ENCODE data around the gene PDE6C.

GRCh38 chr10:93707623-93708022 lies 95.3 kb downstream of the PDE6C start:
- TF ChIP-seq EZH2 (IDR thresholded peaks at IDR 0.05): no peak
- TF ChIP-seq POLR2AphosphoS5 (IDR thresholded peaks at IDR 0.05; ENCODE audit: borderline replicate concordance, low read depth, low read length): no peak
- TF ChIP-seq FOXP2 (optimal IDR thresholded peaks at IDR 0.05; ENCODE audit: control extremely low read depth, extremely low read length, insufficient read depth): no peak

All from SK-N-MC (cell line).